ENCODE measurements around the gene BLM.

- TF ChIP-seq SRF (IDR thresholded peaks at IDR 0.05; ENCODE audit: low read depth) = no peak
- no peak for TF ChIP-seq RAD21 (IDR thresholded peaks at IDR 0.05; ENCODE audit: low read depth)
- no peak for TF ChIP-seq EZH2 (IDR thresholded peaks at IDR 0.05)
- TF ChIP-seq CTCF (IDR thresholded peaks at IDR 0.05 in 2 of 3, conservative IDR thresholded peaks at IDR 0.05 in 1 of 3; ENCODE audit: borderline replicate concordance in 1 of 3, insufficient read depth in 1 of 3, low read depth in 2 of 3, low read length in 2 of 3) = no peak
- TF ChIP-seq POLR2A (IDR thresholded peaks at IDR 0.05; ENCODE audit: borderline replicate concordance, extremely low read depth, insufficient read depth, insufficient read length) = no peak
- no peak for TF ChIP-seq CEBPB (IDR thresholded peaks at IDR 0.05; ENCODE audit: low read depth)
- no peak for TF ChIP-seq JUND (IDR thresholded peaks at IDR 0.05)
- TF ChIP-seq POLR2AphosphoS5 (IDR thresholded peaks at IDR 0.05; ENCODE audit: low read depth, low read length) = no peak
- no peak for TF ChIP-seq REST (IDR thresholded peaks at IDR 0.05; ENCODE audit: low read depth)
These were observed 102.2 kb downstream of the BLM start for GRCh38 chr15:90819390-90819789.

Data from HCT116 (cell line).